ENCODE data around the gene TDRD5. TPM values are rescaled to one million over a fixed set of nuclear protein-coding genes. Genes with fewer than 3 reads are reported as not detected.

The TDRD5 gene, protein sequence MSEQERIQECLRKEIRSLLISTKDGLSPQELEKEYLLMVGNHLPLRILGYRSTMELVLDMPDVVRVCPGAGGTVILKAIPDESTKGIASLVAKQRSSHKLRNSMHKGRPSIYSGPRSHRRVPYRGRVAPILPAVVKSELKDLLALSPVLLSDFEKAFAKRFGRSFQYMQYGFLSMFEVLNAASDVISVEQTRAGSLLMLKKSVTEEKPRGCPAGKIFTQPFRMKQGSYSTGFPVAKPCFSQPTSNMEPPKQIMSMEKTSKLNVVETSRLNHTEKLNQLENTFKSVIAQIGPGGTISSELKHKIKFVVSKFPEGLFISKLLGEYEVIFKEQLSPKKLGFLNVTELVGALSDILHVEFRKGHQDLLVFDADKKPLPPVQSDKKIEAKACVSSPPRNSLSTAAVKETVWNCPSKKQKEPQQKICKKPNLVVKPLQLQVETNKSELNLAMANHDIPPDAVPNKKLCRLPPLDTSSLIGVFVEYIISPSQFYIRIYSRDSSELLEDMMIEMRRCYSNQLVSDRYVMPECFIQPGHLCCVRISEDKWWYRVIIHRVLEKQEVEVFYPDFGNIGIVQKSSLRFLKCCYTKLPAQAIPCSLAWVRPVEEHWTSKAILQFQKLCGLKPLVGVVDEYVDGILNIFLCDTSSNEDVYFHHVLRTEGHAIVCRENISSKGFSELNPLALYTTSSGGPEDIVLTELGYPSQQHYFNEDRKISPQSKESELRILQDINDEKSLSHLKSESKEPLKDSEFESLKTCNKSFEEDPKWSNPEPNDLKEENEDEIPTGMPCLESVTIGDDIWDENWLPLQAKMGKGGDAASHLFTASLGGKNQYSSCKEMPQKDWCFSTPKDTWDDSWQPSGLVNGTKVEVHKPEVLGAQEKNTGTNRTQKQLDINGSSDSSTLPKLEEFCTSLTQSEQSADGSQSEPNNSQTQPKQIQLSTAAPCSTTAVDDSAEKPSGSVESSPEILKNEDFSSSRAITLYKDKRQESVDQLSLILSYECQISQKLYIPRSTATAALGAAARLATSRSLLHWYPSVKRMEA
- not detected in 2 replicates for total RNA-seq (2014; rRNA removed; shearing (Covaris generic))

DNA sequence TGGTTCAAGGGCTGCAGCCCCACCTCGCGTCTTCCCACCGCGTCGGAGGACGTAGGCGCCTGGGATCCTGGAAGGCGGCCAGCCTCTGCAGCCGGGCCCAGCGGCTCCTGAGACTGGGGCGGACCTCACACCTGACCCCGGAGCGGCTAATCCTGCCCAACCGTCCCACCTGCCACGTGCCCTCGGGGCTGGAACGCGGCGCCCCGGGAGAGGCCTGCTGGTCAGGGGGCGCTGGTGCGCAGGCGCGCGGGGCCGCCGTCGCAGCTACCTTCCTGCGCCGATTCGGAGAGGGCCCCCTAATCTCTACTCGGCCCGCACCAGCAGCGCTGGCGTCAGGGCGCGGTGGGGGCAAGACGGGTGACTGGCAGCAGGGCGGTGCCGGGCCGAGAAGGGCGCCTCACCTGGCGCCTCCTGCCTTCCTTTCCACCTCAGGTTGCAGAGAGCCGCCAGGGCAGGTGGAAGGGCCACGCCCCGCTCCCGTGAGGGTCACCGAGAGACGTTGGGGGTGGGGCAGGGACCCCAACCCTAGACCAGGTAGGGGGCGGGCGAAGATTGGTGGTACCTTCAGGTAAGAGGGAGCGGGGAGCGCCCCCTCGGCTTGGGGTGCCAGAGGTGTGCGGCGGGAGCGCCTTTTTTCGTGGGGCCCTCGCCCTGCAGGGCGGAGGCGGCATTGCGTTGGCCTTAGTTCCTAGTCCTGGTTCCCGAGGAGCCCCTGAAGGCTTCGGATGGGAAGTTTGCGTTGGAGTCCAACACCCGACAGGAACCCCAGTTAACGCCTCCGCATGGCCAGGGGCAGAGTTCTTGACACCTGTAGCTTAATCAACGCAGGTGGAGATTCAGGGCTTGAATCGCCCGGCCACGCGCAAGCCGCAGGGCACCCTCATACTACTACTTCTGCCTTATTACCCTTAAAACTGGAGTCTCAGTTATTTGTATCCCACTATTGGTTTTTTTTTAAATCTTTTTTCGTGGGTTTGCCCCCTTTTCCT lies at the start of gene TDRD5:
Gene TDRD5 (plus strand): TSS at position 241 of the 989 bp plus-strand sequence. CDS start 784 bp downstream, outside the sequence.
- Histone ChIP-seq H3K27me3 (replicated peaks) (peaks cover 32% of the 10 kb centered on the region), H3K36me3 (no peaks in the 10 kb centered on the region), H3K27ac (no peak within 1 kb of the TSS), H3K4me1 (replicated peaks) (no peaks in the 10 kb centered on the region), H3K4me3 (no peak within 1 kb of the TSS), H3K9me3 (replicated peaks) (no peaks in the 10 kb centered on the region)
- no peak for DNase-seq (ENCODE audit: low read depth in 1 of 2, low spot score in 2 of 2)

DNA sequence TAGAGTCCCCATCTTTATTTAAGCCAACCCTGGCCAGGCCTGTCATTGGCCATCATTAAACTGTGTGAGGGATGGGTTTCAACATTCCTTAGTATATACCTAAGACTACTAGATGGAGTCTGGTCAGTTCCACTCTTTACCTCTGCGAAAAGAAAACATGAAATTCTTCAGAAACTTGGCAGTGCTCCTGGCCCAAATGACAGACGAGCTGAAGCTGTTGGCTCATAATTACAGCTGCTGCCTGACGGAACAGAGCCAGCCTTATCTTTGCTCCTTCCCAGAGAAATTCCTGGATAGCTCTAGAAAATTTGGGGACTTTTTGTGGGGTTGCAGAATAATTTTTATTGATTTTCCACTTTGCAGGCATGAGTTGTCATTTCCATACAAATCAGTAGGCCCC lies 46.3 kb upstream of the TDRD5 start:
- H3K4me3 ChIP-seq, result no peak overlapping the region
- no peak for DNase-seq (ENCODE audit: low read depth in 1 of 2, low spot score in 2 of 2)

DNA sequence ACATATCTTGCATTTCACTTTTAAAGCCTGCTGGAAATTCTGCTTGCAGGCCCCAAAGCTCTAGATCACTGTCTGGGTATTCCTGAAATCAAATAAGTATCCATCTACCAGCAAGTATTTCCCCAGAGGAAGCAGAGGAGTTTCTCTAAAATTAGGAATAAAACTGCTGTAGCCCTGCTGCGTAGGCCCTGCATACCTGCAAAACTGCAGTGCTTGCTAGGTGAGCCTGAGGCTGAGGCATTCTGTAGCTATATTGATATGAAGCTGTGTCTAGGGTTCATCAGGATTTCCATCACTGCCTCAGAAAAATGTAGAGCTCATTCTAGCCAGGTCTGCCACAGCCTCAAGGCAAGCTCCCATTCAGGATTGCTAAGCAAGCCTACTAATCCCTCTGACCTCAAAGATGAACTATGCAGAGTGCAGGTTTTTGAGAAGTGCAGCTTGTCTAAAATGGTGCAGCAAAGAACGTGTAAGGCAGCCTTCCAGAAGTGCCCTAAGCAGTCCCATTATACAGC lies 44.6 kb upstream of the TDRD5 start:
- H3K36me3 ChIP-seq, result no peaks in the 10 kb centered on the region
- no peak overlapping the region for H3K4me3 ChIP-seq
- peaks cover 18% of the 10 kb centered on the region for H3K4me1 ChIP-seq (replicated peaks)
- H3K9me3 ChIP-seq (replicated peaks), result no peaks in the 10 kb centered on the region
- peaks cover 4% of the 10 kb centered on the region; the same call in 1 of the 2 replicates for H3K27me3 ChIP-seq (replicated peaks)
- no peak overlapping the region for H3K27ac ChIP-seq
- DNase-seq (ENCODE audit: low read depth in 1 of 2, low spot score in 2 of 2), result no peak

More for the DNA sequence above, 46.3 kb upstream of the TDRD5 start:
- Histone ChIP-seq H3K27ac (no peak overlapping the region), H3K27me3 (replicated peaks) (peaks cover 4% of the 10 kb centered on the region; the same call in 1 of the 2 replicates), H3K9me3 (replicated peaks) (no peaks in the 10 kb centered on the region), H3K36me3 (no peaks in the 10 kb centered on the region), H3K4me1 (replicated peaks) (peaks cover under 1% of the 10 kb centered on the region; the same call in 1 of the 2 replicates)

DNA sequence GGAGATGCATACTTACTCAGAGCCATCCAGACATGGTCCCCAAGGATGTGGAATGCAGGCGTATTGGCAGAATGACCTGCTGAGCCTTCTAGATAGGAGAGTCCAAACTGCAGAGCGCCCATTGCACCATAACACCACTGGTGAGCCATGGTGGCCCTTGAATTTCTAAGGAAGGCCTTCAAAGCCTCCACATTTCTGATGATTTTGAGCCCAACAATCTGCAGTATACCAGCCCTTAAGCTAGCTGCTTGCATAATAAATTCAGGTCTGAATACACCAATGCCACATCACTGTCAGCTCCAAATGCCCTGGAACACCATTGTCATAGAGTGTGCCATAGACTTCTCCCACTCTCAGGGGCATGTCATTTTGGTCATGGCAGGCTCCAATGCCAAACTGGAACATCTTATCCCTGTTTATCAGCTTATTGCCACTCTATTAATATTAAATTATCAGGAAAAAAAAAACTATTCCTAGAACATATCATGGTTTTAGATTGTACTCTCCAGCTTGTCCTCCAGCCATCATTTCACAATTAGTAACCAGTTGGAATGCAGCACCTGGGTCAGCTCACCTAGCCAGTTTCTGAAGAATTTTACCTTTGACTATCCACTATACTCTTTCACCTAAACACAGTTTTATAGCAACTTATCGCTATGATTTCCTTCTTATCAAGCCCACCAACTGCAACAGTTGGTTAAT lies 42.8 kb upstream of the TDRD5 start:
- no peak for DNase-seq (ENCODE audit: low read depth in 1 of 2, low spot score in 2 of 2)
- no peaks in the 10 kb centered on the region for H3K27me3 ChIP-seq (replicated peaks)
- no peak overlapping the region for H3K27ac ChIP-seq
- no peaks in the 10 kb centered on the region for H3K36me3 ChIP-seq
- H3K4me1 ChIP-seq (replicated peaks), result peaks cover 18% of the 10 kb centered on the region
- H3K4me3 ChIP-seq, result no peak overlapping the region
- no peaks in the 10 kb centered on the region for H3K9me3 ChIP-seq (replicated peaks)

DNA sequence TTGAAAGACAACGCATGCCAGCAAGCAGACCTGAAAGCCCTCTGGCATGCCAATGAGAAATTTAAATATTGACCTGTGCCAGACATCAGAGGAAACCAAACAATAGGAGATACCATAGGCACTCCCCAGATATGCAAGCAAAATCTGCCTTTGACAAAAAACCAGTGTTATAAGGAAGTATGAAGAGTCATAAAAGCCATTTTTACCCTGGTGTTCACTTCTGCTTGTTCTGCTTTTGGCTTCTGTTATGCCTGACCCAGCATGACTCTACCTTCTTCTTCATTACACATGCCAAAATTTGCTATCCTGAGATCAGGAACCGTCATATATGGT lies 42.3 kb upstream of the TDRD5 start:
- H3K4me1 ChIP-seq (replicated peaks), result peaks cover 18% of the 10 kb centered on the region
- DNase-seq (ENCODE audit: low read depth in 1 of 2, low spot score in 2 of 2), result no peak
- no peaks in the 10 kb centered on the region for H3K27me3 ChIP-seq (replicated peaks)
- no peaks in the 10 kb centered on the region for H3K9me3 ChIP-seq (replicated peaks)
- no peak overlapping the region for H3K4me3 ChIP-seq
- no peaks in the 10 kb centered on the region for H3K36me3 ChIP-seq
- no peak overlapping the region for H3K27ac ChIP-seq

DNA sequence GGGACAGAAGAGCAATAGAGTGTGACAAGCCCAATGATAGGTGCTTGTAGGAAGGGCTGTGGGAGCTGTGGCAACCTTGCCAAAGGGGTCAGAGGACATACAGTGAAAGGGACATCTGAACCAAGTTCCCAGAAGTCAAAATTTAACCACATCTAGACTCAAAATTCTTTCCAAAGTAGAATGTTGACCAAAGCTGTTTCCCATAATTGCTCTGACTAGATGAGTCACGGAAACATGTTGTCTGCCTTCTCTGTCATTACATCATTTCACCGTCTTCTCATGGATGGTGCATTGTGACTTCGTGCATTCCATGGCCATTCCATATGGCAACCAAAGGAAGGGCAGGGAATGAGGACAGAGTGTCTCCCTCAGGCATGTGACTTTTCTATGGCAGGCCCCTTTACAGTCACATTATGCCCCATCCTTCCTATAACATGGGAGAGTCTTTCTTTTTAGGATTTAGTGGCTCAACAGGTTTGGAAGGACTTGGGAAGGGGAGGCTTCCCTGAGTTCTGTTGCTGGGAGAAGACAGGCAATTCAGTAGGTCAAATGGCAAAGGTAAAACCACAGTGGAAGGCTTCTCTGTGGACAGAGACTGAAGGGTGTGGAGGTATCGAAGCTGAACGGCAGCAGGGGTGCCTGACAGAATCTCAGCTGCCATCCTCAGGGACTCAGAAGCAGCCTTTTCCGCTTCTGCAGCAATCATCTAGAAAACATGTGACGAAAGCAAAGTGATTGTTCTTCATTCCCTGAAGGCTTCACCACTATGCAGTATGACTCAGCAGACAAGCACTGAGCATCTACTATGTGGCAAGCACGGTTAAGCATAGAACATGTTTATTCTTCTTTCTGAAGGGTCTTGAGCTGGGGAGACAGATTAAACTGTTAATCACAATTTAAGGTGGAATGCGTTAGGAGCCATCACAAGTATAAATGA lies 40.6 kb upstream of the TDRD5 start:
- Histone ChIP-seq H3K4me3 (no peak overlapping the region), H3K9me3 (replicated peaks) (no peaks in the 10 kb centered on the region), H3K36me3 (no peaks in the 10 kb centered on the region), H3K27ac (peak overlapping the region; percentile 87), H3K27me3 (replicated peaks) (no peaks in the 10 kb centered on the region), H3K4me1 (replicated peaks) (peaks cover 18% of the 10 kb centered on the region)
- peak; percentile 68 to 78 for DNase-seq (ENCODE audit: low read depth in 1 of 2, low spot score in 2 of 2)

DNA sequence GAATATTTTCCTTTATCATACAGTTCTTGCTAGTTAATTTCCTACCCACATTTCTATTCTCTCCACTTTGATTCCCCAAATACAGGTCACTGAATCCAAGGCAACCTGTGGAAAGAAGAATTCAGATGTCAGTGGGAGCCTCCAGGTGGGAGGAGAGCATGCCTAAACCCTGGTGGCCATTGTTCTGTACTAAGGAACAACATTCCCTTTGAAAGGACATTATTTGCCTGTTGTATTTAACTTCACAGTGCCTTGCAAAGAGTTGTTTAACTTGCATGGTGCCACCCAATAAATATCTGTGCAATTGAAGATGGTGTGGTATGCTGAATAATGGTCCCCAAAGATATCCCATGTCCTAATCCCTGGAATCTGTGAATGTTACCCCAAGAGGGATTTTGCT lies 37.2 kb upstream of the TDRD5 start:
- peaks cover 2% of the 10 kb centered on the region; the same call in 1 of the 2 replicates for H3K27me3 ChIP-seq (replicated peaks)
- no peaks in the 10 kb centered on the region for H3K9me3 ChIP-seq (replicated peaks)
- no peak overlapping the region for H3K27ac ChIP-seq
- no peak overlapping the region for H3K4me3 ChIP-seq
- no peak for DNase-seq (ENCODE audit: low read depth in 1 of 2, low spot score in 2 of 2)
- peaks cover 18% of the 10 kb centered on the region for H3K4me1 ChIP-seq (replicated peaks)
- no peaks in the 10 kb centered on the region for H3K36me3 ChIP-seq

DNA sequence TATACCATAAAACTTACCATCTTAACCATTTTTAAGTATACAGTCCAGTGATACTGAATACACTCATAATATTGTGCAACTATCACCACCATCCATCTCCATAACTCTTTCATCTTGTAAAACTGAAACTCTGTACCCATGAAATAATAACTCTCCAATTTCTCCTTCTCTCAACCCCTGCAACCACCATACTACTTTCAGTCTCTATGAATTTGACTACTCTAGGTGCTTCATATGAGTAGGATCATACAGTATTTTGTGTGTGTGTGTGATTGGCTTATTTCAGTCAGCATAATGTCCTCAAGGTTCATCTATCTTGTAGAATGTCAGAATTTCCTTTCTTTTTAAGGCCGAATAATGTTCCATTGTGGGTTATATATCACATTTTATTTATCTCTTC lies 33.6 kb upstream of the TDRD5 start:
- H3K4me1 ChIP-seq (replicated peaks), result no peaks in the 10 kb centered on the region
- H3K27ac ChIP-seq, result no peak overlapping the region
- H3K36me3 ChIP-seq, result no peaks in the 10 kb centered on the region
- H3K27me3 ChIP-seq (replicated peaks), result peaks cover 2% of the 10 kb centered on the region
- H3K9me3 ChIP-seq (replicated peaks), result no peaks in the 10 kb centered on the region
- no peak for DNase-seq (ENCODE audit: low read depth in 1 of 2, low spot score in 2 of 2)
- H3K4me3 ChIP-seq, result no peak overlapping the region

DNA sequence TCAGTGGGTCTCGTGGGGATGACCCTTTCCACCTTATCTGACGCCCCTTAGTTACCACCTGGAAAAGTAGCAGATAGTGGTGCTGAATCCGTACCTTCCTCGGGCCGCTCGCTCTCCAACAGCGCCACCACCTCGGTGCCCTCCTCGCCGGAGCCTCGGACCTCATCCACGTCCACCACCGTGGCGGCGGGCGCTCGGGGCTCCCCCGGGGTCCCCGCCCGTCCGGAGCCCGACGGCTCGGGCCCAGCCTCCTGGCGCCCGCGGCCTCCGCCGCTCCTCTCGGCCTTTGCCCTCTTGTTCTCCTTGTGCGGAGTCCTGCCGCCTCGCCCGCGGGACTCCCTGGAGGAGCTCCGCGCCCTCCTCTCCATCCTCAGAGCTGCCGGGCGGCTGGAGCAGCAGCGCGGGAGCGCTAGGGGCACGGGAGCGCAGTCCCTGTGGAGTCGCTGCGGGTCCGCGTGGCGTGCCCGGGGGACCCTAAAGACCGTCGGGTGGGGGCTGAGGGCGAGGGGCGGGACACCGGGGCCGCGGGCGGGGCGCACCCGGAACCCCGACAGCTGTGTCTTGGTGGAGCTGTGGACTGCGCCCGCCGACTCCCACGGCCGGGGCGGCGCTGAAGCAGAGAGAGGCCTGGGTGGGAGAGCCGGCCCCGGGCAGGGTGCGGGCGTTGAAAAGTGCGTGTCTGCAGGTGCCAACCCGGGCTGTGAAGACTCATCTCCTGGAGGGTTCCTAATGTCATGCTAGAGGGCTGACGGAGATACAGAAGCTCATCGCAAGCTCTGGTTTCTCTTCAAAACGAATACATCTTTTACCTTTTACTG lies 15.9 kb upstream of the TDRD5 start, which contains the start of gene NPHS2:
Gene NPHS2 (minus strand): TSS at position 452 of the 818 bp plus-strand sequence. CDS start 84 bp downstream, at position 368.
- no peaks in the 10 kb centered on the region for H3K36me3 ChIP-seq
- H3K9me3 ChIP-seq (replicated peaks), result no peaks in the 10 kb centered on the region
- H3K4me1 ChIP-seq (replicated peaks), result no peaks in the 10 kb centered on the region
- no peak within 1 kb of the TSS for H3K27ac ChIP-seq
- DNase-seq (ENCODE audit: low read depth in 1 of 2, low spot score in 2 of 2), result no peak
- H3K4me3 ChIP-seq, result no peak within 1 kb of the TSS
- H3K27me3 ChIP-seq (replicated peaks), result peaks cover 56% of the 10 kb centered on the region

DNA sequence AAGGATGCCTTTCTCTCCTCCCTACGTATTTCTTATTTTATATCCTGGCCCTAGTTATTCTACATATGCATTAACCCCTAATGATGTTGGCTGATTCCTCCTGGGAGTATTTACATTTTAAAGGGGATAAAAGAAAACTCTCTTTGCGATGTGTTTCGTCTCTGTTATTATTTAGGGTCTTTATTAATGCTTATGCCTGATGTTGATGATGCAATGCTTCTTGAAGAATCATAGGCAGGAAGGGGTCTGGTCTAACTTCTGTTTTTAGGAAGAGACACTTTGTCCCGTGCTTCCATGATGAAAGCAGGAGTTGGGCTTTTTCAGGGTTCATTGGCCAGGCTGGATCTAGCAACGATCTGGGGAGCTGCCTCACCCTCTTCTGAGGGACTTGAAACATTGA lies 15.1 kb upstream of the TDRD5 start:
- Histone ChIP-seq H3K27me3 (replicated peaks) (peaks cover 56% of the 10 kb centered on the region), H3K27ac (no peak overlapping the region)

DNA sequence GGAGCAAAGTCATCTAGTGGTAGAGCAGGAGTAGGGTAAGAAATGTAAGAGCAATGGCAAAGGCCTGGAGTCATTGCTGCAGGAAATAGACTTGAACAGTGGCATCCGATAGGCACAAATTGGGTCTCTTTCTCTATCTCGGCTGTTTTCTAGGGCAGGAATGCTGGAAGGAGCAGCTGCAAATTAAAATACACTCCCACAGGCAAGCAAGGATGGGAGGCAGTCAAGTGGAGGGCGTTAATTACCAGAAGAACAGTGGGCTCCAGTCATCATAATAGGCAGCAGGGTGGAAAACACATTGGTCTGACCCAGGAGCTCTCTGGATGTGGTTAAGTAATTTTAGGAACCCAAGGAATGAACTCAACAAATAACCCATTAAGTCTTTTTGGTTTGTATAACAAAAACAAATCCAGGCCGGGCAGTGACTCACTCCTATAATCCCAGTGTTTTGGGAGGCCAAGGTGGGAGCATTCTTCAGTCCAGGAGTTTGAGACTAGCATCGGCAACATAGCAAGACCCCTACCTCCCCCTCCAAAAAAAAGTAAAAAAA lies 7.8 kb upstream of the TDRD5 start:
- DNase-seq (ENCODE audit: low read depth in 1 of 2, low spot score in 2 of 2), result no peak
- H3K36me3 ChIP-seq, result no peaks in the 10 kb centered on the region
- no peak overlapping the region for H3K27ac ChIP-seq
- H3K27me3 ChIP-seq (replicated peaks), result peaks cover 38% of the 10 kb centered on the region
- H3K4me1 ChIP-seq (replicated peaks), result no peaks in the 10 kb centered on the region
- no peaks in the 10 kb centered on the region for H3K9me3 ChIP-seq (replicated peaks)
- no peak overlapping the region for H3K4me3 ChIP-seq

More for the DNA sequence above, 15.1 kb upstream of the TDRD5 start:
- Histone ChIP-seq H3K36me3 (no peaks in the 10 kb centered on the region), H3K9me3 (replicated peaks) (no peaks in the 10 kb centered on the region), H3K4me1 (replicated peaks) (no peaks in the 10 kb centered on the region), H3K4me3 (no peak overlapping the region)
- no peak for DNase-seq (ENCODE audit: low read depth in 1 of 2, low spot score in 2 of 2)
